C4-2B (cell line): ENCODE measurements around the gene SSH3.
A peak's percentile ranks its signal among the peaks of the same experiment; 100 is the strongest.

Source experiments
- H3K27ac ChIP-seq: fragments of 450-650 bp; 2 replicates; pipeline ENCODE4 v1.5.1; 2017
- CTCF ChIP-seq: fragments of 450-650 bp; conservative IDR thresholded peaks from 2 replicates; pipeline ENCODE4 v1.5.1; 2017; ENCODE audit warnings: mild to moderate bottlenecking
- ZFX ChIP-seq: fragments of 450-650 bp; IDR thresholded peaks from 2 replicates; pipeline ENCODE4 v1.6.1; 2017

Gene SSH3

GRCh38 chr11:67303835-67304411 lies 593 bp downstream of the SSH3 start:
- H3K27ac ChIP-seq = peak overlapping the region; percentile 92
- peak; percentile 29; the same call in 1 of the 2 replicates for TF ChIP-seq ZFX
- TF ChIP-seq CTCF = no peak

GRCh38 chr11:67304511-67305113 lies 1.3 kb downstream of the SSH3 start:
- TF ChIP-seq ZFX = no peak
- no peak for TF ChIP-seq CTCF
- H3K27ac ChIP-seq = peak overlapping the region; percentile 92

GRCh38 chr11:67306769-67307544 lies 3.6 kb downstream of the SSH3 start:
- H3K27ac ChIP-seq = no peak overlapping the region
- TF ChIP-seq ZFX (no peak), CTCF (no peak)

- TF ChIP-seq ZFX (no peak), CTCF (no peak)
- no peak overlapping the region for H3K27ac ChIP-seq
These were observed 4.2 kb downstream of the SSH3 start for GRCh38 chr11:67307545-67308001.

- no peak for TF ChIP-seq ZFX
- no peak for TF ChIP-seq CTCF
- H3K27ac ChIP-seq = no peak overlapping the region
These were observed 4.9 kb downstream of the SSH3 start for GRCh38 chr11:67308031-67308866.

- H3K27ac ChIP-seq = no peak overlapping the region
- TF ChIP-seq CTCF (no peak), ZFX (no peak)
These were observed 5.8 kb downstream of the SSH3 start for GRCh38 chr11:67309166-67309565.
